RWPE2 (cell line): ENCODE measurements around the gene PLAC1.

Experiments used
- ATAC-seq: fragments of 200-7000 bp; cut with Tn5 transposase; 3 replicates; pipeline ENCODE4 v1.9.1; 2021; ENCODE audit warnings: low read depth
- DNase-seq: peaks from one replicate; pipeline ENCODE4 v3.0.0-alpha.2; 2020; ENCODE audit warnings: low spot score
- H3K27ac ChIP-seq: fragments of 450-650 bp; 2 replicates; pipeline ENCODE4 v1.5.1; 2017; ENCODE audit warnings: mild to moderate bottlenecking; ENCODE audit not compliant: poor library complexity, severe bottlenecking
- H3K27me3 ChIP-seq: fragments of 250-450 bp; sonication (Bioruptor Pico); 2 replicates; pipeline ENCODE4 v1.5.1; 2021; ENCODE audit warnings: mild to moderate bottlenecking, moderate library complexity; ENCODE audit not compliant: insufficient read depth, poor library complexity, severe bottlenecking
- H3K36me3 ChIP-seq: fragments of 250-450 bp; sonication (Bioruptor Pico); 2 replicates; pipeline ENCODE4 v1.5.1; 2020; ENCODE audit warnings: low read depth, mild to moderate bottlenecking, moderate library complexity
- H3K4me1 ChIP-seq: fragments of 250-450 bp; sonication (Bioruptor Pico); 2 replicates; pipeline ENCODE4 v1.5.1; 2021; ENCODE audit warnings: mild to moderate bottlenecking, moderate library complexity; ENCODE audit not compliant: insufficient read depth, poor library complexity, severe bottlenecking
- H3K4me3 ChIP-seq: fragments of 250-450 bp; sonication (Bioruptor Pico); 2 replicates; pipeline ENCODE4 v1.5.1; 2021; ENCODE audit warnings: mild to moderate bottlenecking, moderate library complexity; ENCODE audit not compliant: severe bottlenecking
- H3K9me3 ChIP-seq: fragments of 250-450 bp; sonication (Bioruptor Pico); 2 replicates; pipeline ENCODE4 v1.5.1; 2021; ENCODE audit warnings: mild to moderate bottlenecking, moderate library complexity; ENCODE audit not compliant: severe bottlenecking
- CTCF ChIP-seq: fragments of 450-650 bp; IDR thresholded peaks from one replicate; pipeline ENCODE4 v1.5.1; 2017; ENCODE audit warnings: mild to moderate bottlenecking, moderate library complexity; ENCODE audit not compliant: poor library complexity, severe bottlenecking

PLAC1 gene

GRCh38 chrX:134634691-134635090, 23.6 kb downstream of the PLAC1 start:
- no peaks in the 10 kb centered on the region for H3K4me1 ChIP-seq
- no peak for TF ChIP-seq CTCF
- ATAC-seq (no peak), DNase-seq (no peak)
- H3K27ac ChIP-seq = no peak overlapping the region
- H3K4me3 ChIP-seq = no peak overlapping the region
- H3K36me3 ChIP-seq = no peaks in the 10 kb centered on the region
- H3K27me3 ChIP-seq = no peaks in the 10 kb centered on the region
- H3K9me3 ChIP-seq = no peaks in the 10 kb centered on the region

- no peak for TF ChIP-seq CTCF
- Histone ChIP-seq H3K27me3 (no peaks in the 10 kb centered on the region), H3K4me1 (no peaks in the 10 kb centered on the region), H3K4me3 (no peak overlapping the region), H3K9me3 (no peaks in the 10 kb centered on the region), H3K36me3 (no peaks in the 10 kb centered on the region), H3K27ac (no peak overlapping the region)
- no peak for DNase-seq
- no peak for ATAC-seq
Observed at GRCh38 chrX:134633832-134634231, 24.4 kb downstream of the PLAC1 start.

GRCh38 chrX:134633394-134633793, 24.9 kb downstream of the PLAC1 start:
- H3K27me3 ChIP-seq = no peaks in the 10 kb centered on the region
- no peak for ATAC-seq
- H3K4me3 ChIP-seq = no peak overlapping the region
- H3K9me3 ChIP-seq = no peaks in the 10 kb centered on the region
- no peaks in the 10 kb centered on the region for H3K4me1 ChIP-seq
- DNase-seq = no peak
- no peaks in the 10 kb centered on the region for H3K36me3 ChIP-seq
- no peak for TF ChIP-seq CTCF
- H3K27ac ChIP-seq = no peak overlapping the region

- DNase-seq (no peak), ATAC-seq (no peak)
- Histone ChIP-seq H3K27ac (no peak overlapping the region), H3K4me1 (no peaks in the 10 kb centered on the region), H3K9me3 (no peaks in the 10 kb centered on the region), H3K27me3 (no peaks in the 10 kb centered on the region), H3K4me3 (no peak overlapping the region), H3K36me3 (no peaks in the 10 kb centered on the region)
- TF ChIP-seq CTCF = no peak
Observed at GRCh38 chrX:134632355-134632754, 25.9 kb downstream of the PLAC1 start.

GRCh38 chrX:134631426-134632346, 26.6 kb downstream of the PLAC1 start:
- Histone ChIP-seq H3K36me3 (no peaks in the 10 kb centered on the region), H3K9me3 (no peaks in the 10 kb centered on the region), H3K27ac (no peak overlapping the region), H3K4me1 (no peaks in the 10 kb centered on the region), H3K27me3 (no peaks in the 10 kb centered on the region), H3K4me3 (no peak overlapping the region)
- no peak for TF ChIP-seq CTCF
- ATAC-seq = no peak
- no peak for DNase-seq
